Thoracic aorta (tissue), 2 donors: ENCODE data around the gene TCF3. TPM values are rescaled to one million over a fixed set of nuclear protein-coding genes. Genes with fewer than 3 reads are reported as not detected.

Experiments
- ATAC-seq: fragments of 150-250 bp; one replicate; pipeline ENCODE4 v1.8.0; 2017; ENCODE audit warnings: low read depth; ENCODE audit not compliant: insufficient number of reproducible peaks, low FRiP score
- DNase-seq: peaks from one replicate; pipeline ENCODE4 v3.0.0-alpha.2; 2020; ENCODE audit warnings: low spot score
- H3K27ac ChIP-seq, 2 donors: fragments of 200-600 bp; sonication (generic); 1 replicate in 1 of 2; 2 replicates in 1 of 2; pipeline ENCODE4 v1.5.1; 2016; ENCODE audit warnings: mild to moderate bottlenecking in 2 of 2, moderate library complexity in 2 of 2
- H3K27me3 ChIP-seq: fragments of 200-600 bp; sonication (generic); replicated peaks from 2 replicates; pipeline ENCODE4 v1.6.0; 2016; ENCODE audit warnings: mild to moderate bottlenecking; ENCODE audit not compliant: insufficient read depth
- H3K36me3 ChIP-seq: fragments of 200-600 bp; sonication (generic); one replicate; pipeline ENCODE4 v1.5.1; 2016
- H3K4me1 ChIP-seq, 2 donors: fragments of 200-600 bp; sonication (generic); 1 replicate in 1 of 2; 2 replicates in 1 of 2; pipeline versions ENCODE4 v1.5.1 to v1.6.0; 2016; ENCODE audit warnings: low read depth in 2 of 2, mild to moderate bottlenecking in 1 of 2; ENCODE audit not compliant: control insufficient read depth in 1 of 2
- H3K4me3 ChIP-seq: fragments of 200-600 bp; sonication (generic); 2 replicates; pipeline ENCODE4 v1.5.1; 2016; ENCODE audit warnings: mild to moderate bottlenecking
- H3K9me3 ChIP-seq: fragments of 200-600 bp; sonication (generic); 2 replicates; pipeline ENCODE4 v1.5.1; 2016
- CTCF ChIP-seq: fragments of 200-600 bp; sonication (generic); IDR thresholded peaks from one replicate; pipeline ENCODE4 v1.5.1; 2019; ENCODE audit warnings: antibody characterized with exemption
- total RNA-seq, 2 donors: library from RNA; depleted of rRNA; stranded (reverse); fragments of >200 nt; gene quantifications; one replicate each; pipeline versions ENCODE4 v1.1.0 to v1.2.3, GENCODE V29; 2016

The TCF3 gene
- total RNA-seq, 2 donors from 2014 or later: 46.0 to 52.5 TPM

- no peak for TF ChIP-seq CTCF
- Histone ChIP-seq H3K36me3 (no peaks in the 10 kb centered on the region), H3K4me3 (no peak overlapping the region), H3K27me3 (peaks cover 11% of the 10 kb centered on the region), H3K9me3 (no peaks in the 10 kb centered on the region), H3K27ac (no peak overlapping the region), H3K4me1 (peaks cover 0 to 3% of the 10 kb centered on the region in 2 donors)
- ATAC-seq (no peak), DNase-seq (no peak)
These were observed 23.4 kb upstream of the TCF3 start for GRCh38 chr19:1675633-1676350.

GRCh38 chr19:1674293-1674679 is 21.9 kb upstream of the TCF3 start:
- H3K4me3 ChIP-seq: no peak overlapping the region
- H3K36me3 ChIP-seq: no peaks in the 10 kb centered on the region
- ATAC-seq: no peak
- H3K9me3 ChIP-seq: no peaks in the 10 kb centered on the region
- no peak for TF ChIP-seq CTCF
- H3K27ac ChIP-seq: no peak overlapping the region
- no peak for DNase-seq
- peaks cover 11% of the 10 kb centered on the region for H3K27me3 ChIP-seq
- H3K4me1 ChIP-seq: peaks cover 0 to 3% of the 10 kb centered on the region in 2 donors

- H3K36me3 ChIP-seq: no peaks in the 10 kb centered on the region
- peaks cover 11% of the 10 kb centered on the region for H3K27me3 ChIP-seq
- no peaks in the 10 kb centered on the region for H3K9me3 ChIP-seq
- H3K4me1 ChIP-seq: peaks cover 3% of the 10 kb centered on the region in 2 donors
- DNase-seq (no peak), ATAC-seq (no peak)
- TF ChIP-seq CTCF: no peak
- H3K4me3 ChIP-seq: no peak overlapping the region
- H3K27ac ChIP-seq: no peak overlapping the region
These were observed 21.4 kb upstream of the TCF3 start for GRCh38 chr19:1673645-1674292.

DNA sequence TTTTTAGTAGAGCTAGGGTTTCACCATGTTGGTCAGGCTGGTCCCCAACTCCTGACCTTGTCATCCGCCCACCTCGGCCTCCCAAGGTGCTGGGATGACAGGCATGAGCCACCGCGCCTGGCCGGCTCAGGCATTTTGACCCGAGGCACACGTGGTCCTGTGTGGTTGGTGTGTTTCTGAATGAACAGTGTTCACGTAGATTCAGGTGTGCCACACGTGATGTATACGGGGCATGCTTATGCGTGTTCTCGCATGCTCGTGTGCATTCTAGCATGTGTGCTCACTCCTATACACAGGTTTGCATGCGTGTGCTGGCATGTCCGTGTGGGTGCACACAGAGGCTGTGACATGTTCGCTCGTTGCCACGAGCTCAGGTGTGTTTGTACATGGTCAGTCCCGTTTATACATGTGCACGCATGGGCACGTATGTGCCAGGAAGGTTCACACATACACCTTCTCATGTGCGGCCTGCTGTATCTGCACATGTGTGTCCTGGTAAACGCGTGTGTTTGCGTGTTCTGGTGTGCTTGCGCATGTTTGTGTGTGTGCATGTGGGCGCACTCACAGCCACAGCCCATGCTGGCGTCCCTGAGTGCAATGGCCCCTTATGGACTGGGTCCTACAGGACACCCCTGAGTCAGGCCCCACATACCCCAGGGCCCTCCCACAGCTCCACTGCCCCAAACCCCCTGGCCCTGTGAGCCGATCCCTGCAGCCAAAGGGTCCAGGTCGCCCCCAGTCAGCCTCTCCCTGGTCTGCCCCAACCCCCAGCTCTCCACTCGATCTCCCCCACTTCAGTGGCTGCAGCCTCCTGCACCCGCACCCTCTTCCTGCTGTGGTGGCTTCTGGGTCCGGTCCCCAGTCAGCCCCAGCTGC is 20.6 kb upstream of the TCF3 start:
- Histone ChIP-seq H3K9me3 (no peaks in the 10 kb centered on the region), H3K27me3 (peaks cover 11% of the 10 kb centered on the region), H3K27ac (no peak overlapping the region), H3K4me3 (no peak overlapping the region), H3K36me3 (no peaks in the 10 kb centered on the region), H3K4me1 (peaks cover 3 to 6% of the 10 kb centered on the region in 2 donors)
- no peak for TF ChIP-seq CTCF
- DNase-seq (no peak), ATAC-seq (no peak)
